Neural cell (in vitro differentiated cells): ENCODE measurements around the gene SPARCL1. TPM values are rescaled to one million over a fixed set of nuclear protein-coding genes. Genes with fewer than 3 reads are reported as not detected.

Experiments used
- H2AFZ ChIP-seq: fragments of 200-600, 300-800 bp; sonication (generic), shearing (Covaris generic); 2 replicates; pipeline ENCODE4 v1.6.0; 2014; ENCODE audit warnings: low read depth, mild to moderate bottlenecking, antibody characterized with exemption, low read length, moderate library complexity
- H3F3A ChIP-seq: fragments of 200-600 bp; shearing (Covaris generic); 2 replicates; pipeline ENCODE4 v1.6.1; 2016; ENCODE audit warnings: mild to moderate bottlenecking, moderate library complexity, mixed read lengths, antibody characterized with exemption, low read length; ENCODE audit not compliant: insufficient read depth, poor library complexity, severe bottlenecking
- H3K27ac ChIP-seq: fragments of 200-600, 300-800 bp; sonication (generic), shearing (Covaris generic); 2 replicates; pipeline ENCODE4 v1.5.1; 2014; ENCODE audit warnings: mild to moderate bottlenecking, low read length, moderate library complexity
- H3K27me3 ChIP-seq: fragments of 300-800, 200-600 bp; sonication (generic), shearing (Covaris generic); 2 replicates; pipeline ENCODE4 v1.6.0; 2014; ENCODE audit warnings: mild to moderate bottlenecking, low read depth, low read length, moderate library complexity; ENCODE audit not compliant: insufficient read depth
- H3K36me3 ChIP-seq: fragments of 300-800, 200-600 bp; sonication (generic), shearing (Covaris generic); 2 replicates; pipeline ENCODE4 v1.5.1; 2014; ENCODE audit warnings: mild to moderate bottlenecking, antibody characterized with exemption, low read length, moderate library complexity; ENCODE audit not compliant: insufficient read depth
- H3K4me2 ChIP-seq: fragments of 300-800, 200-600 bp; sonication (generic), shearing (Covaris generic); 2 replicates; pipeline ENCODE4 v1.6.0; 2014; ENCODE audit warnings: mild to moderate bottlenecking, low read length
- H3K4me3 ChIP-seq: fragments of 300-800, 200-600 bp; sonication (generic), shearing (Covaris generic); 2 replicates; pipeline ENCODE4 v1.5.1; 2014; ENCODE audit warnings: mild to moderate bottlenecking, low read length, moderate library complexity
- H3K79me2 ChIP-seq: fragments of 200-600 bp; shearing (Covaris generic); replicated peaks from 2 replicates; pipeline ENCODE4 v1.6.0; 2014; ENCODE audit warnings: mild to moderate bottlenecking, low read length, moderate library complexity; ENCODE audit not compliant: insufficient read depth
- H3K9ac ChIP-seq: fragments of 300-800, 200-600 bp; sonication (generic), shearing (Covaris generic); 2 replicates; pipeline ENCODE4 v1.6.1; 2016; ENCODE audit warnings: mild to moderate bottlenecking, low read length, mixed read lengths
- H3K9me2 ChIP-seq: fragments of 200-600 bp; shearing (Covaris generic); 2 replicates; pipeline ENCODE4 v1.6.1; 2016; ENCODE audit warnings: mild to moderate bottlenecking, low read length, mixed read lengths; ENCODE audit not compliant: insufficient read depth
- H3K9me3 ChIP-seq: fragments of 200-600, 300-800 bp; sonication (generic), shearing (Covaris generic); 2 replicates; pipeline ENCODE4 v1.6.1; 2016; ENCODE audit warnings: mild to moderate bottlenecking, mixed run types, low read length, moderate library complexity, mixed read lengths
- H4K20me1 ChIP-seq: fragments of 200-600 bp; shearing (Covaris generic); 2 replicates; pipeline ENCODE4 v1.6.1; 2016; ENCODE audit warnings: mild to moderate bottlenecking, mixed run types; ENCODE audit not compliant: insufficient read depth
- EP300 ChIP-seq: fragments of 450-650 bp; conservative IDR thresholded peaks from 2 replicates; pipeline ENCODE4 v1.6.1; 2014; ENCODE audit warnings: antibody characterized with exemption, mild to moderate bottlenecking, moderate library complexity; ENCODE audit not compliant: poor library complexity, severe bottlenecking
- EZH2 ChIP-seq: fragments of 200-600, 300-800 bp; shearing (Covaris generic), sonication (generic); IDR thresholded peaks from 2 replicates; pipeline ENCODE4 v1.6.1; 2014; ENCODE audit warnings: antibody characterized with exemption, low read length, borderline replicate concordance, mild to moderate bottlenecking; ENCODE audit not compliant: insufficient read depth, poor library complexity, severe bottlenecking
- MXI1 ChIP-seq: fragments of 450-650 bp; conservative IDR thresholded peaks from 2 replicates; pipeline ENCODE4 v1.6.1; 2014; ENCODE audit warnings: antibody characterized with exemption, mild to moderate bottlenecking; ENCODE audit not compliant: poor library complexity, severe bottlenecking
- POLR2AphosphoS5 ChIP-seq: IDR thresholded peaks from 2 replicates; pipeline ENCODE4 v1.6.1; 2012
- RAD21 ChIP-seq: fragments of 450-650 bp; conservative IDR thresholded peaks from 2 replicates; pipeline ENCODE4 v1.6.1; 2014; ENCODE audit warnings: antibody characterized with exemption, mild to moderate bottlenecking, moderate library complexity
- SMC3 ChIP-seq: fragments of 450-650 bp; conservative IDR thresholded peaks from 2 replicates; pipeline ENCODE4 v1.6.1; 2014; ENCODE audit warnings: antibody characterized with exemption, mild to moderate bottlenecking, moderate library complexity; ENCODE audit not compliant: poor library complexity
- TAF1 ChIP-seq: IDR thresholded peaks from 2 replicates; pipeline ENCODE4 v1.6.1; 2012; ENCODE audit warnings: low read depth
- polyA plus RNA-seq: library from polyadenylated mRNA; depleted of rRNA; stranded (reverse); fragments of >200 nt; gene quantifications from 2 replicates; pipeline ENCODE4 v1.2.3, GENCODE V29; 2014
- TF ChIP-seq, protein P1 (sequence below): IDR thresholded peaks from 2 replicates; pipeline ENCODE4 v1.6.1; 2012; ENCODE audit warnings: borderline replicate concordance
- TF ChIP-seq, protein P2 (sequence below): fragments of 450-650 bp; IDR thresholded peaks from 2 replicates; pipeline ENCODE4 v1.5.1; 2014; ENCODE audit warnings: antibody characterized with exemption, mild to moderate bottlenecking, moderate library complexity; ENCODE audit not compliant: poor library complexity, severe bottlenecking

The SPARCL1 gene
- polyA plus RNA-seq, 1 donor from 2014 or later = 0.89 TPM

DNA sequence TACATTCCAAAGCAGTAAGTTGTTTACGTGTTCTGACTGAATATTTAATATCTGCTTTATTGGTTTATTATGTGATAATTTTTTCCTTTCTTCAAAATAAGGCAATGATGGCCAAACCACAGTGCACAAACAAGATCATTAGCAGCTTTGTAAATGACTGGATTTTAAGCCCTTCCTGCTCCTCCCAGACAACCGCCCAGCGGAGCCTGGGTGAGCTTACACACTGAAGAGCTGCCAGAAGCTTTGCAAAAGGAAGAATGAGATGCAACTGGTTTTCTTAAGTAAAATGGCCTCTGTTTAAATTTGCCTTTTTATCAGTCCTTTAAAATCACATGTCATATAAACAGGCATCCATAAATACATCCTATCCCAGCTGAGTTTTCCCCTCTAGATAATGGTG lies 52.2 kb downstream of the SPARCL1 start:
- Histone ChIP-seq H3K79me2 (no peaks in the 10 kb centered on the region), H3K9me3 (no peaks in the 10 kb centered on the region), H3F3A (no peaks in the 10 kb centered on the region), H3K9me2 (no peaks in the 10 kb centered on the region), H3K4me3 (no peak overlapping the region), H3K27me3 (no peaks in the 10 kb centered on the region), H3K9ac (no peak overlapping the region), H4K20me1 (no peaks in the 10 kb centered on the region), H3K27ac (no peak overlapping the region), H3K36me3 (no peaks in the 10 kb centered on the region), H3K4me2 (no peak overlapping the region), H2AFZ (no peak overlapping the region)
- no peak for TF ChIP-seq EP300
- no peak for TF ChIP-seq RAD21
- TF ChIP-seq, protein P1, sequence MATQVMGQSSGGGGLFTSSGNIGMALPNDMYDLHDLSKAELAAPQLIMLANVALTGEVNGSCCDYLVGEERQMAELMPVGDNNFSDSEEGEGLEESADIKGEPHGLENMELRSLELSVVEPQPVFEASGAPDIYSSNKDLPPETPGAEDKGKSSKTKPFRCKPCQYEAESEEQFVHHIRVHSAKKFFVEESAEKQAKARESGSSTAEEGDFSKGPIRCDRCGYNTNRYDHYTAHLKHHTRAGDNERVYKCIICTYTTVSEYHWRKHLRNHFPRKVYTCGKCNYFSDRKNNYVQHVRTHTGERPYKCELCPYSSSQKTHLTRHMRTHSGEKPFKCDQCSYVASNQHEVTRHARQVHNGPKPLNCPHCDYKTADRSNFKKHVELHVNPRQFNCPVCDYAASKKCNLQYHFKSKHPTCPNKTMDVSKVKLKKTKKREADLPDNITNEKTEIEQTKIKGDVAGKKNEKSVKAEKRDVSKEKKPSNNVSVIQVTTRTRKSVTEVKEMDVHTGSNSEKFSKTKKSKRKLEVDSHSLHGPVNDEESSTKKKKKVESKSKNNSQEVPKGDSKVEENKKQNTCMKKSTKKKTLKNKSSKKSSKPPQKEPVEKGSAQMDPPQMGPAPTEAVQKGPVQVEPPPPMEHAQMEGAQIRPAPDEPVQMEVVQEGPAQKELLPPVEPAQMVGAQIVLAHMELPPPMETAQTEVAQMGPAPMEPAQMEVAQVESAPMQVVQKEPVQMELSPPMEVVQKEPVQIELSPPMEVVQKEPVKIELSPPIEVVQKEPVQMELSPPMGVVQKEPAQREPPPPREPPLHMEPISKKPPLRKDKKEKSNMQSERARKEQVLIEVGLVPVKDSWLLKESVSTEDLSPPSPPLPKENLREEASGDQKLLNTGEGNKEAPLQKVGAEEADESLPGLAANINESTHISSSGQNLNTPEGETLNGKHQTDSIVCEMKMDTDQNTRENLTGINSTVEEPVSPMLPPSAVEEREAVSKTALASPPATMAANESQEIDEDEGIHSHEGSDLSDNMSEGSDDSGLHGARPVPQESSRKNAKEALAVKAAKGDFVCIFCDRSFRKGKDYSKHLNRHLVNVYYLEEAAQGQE = no peak
- TF ChIP-seq TAF1 = no peak
- TF ChIP-seq SMC3 = no peak
- TF ChIP-seq, protein P2, sequence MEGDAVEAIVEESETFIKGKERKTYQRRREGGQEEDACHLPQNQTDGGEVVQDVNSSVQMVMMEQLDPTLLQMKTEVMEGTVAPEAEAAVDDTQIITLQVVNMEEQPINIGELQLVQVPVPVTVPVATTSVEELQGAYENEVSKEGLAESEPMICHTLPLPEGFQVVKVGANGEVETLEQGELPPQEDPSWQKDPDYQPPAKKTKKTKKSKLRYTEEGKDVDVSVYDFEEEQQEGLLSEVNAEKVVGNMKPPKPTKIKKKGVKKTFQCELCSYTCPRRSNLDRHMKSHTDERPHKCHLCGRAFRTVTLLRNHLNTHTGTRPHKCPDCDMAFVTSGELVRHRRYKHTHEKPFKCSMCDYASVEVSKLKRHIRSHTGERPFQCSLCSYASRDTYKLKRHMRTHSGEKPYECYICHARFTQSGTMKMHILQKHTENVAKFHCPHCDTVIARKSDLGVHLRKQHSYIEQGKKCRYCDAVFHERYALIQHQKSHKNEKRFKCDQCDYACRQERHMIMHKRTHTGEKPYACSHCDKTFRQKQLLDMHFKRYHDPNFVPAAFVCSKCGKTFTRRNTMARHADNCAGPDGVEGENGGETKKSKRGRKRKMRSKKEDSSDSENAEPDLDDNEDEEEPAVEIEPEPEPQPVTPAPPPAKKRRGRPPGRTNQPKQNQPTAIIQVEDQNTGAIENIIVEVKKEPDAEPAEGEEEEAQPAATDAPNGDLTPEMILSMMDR = no peak
- TF ChIP-seq POLR2AphosphoS5 = no peak
- TF ChIP-seq MXI1 = no peak
- no peak for TF ChIP-seq EZH2

DNA sequence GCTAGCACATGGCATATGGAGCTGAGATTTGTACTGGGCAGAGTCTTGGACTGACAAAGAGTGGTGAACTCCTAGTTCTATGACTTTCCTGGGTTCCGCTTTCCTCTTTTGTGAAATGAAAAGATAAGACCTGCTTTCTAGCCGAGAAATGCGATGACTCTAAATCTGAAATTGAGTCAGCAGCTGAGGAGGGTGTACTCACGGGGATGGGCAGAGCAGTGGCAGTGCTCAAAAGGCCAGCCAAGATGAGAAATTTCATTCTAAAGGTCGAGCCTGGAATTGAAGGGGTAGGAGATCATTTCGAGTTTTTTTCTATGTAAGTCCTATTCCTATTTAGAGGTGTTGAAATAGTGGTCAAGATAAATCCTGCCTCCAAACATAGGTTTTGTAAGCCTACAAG lies 59.8 kb downstream of the SPARCL1 start:
- Histone ChIP-seq H3K79me2 (no peaks in the 10 kb centered on the region), H4K20me1 (no peaks in the 10 kb centered on the region), H3K36me3 (no peaks in the 10 kb centered on the region), H3K27ac (no peak overlapping the region), H3F3A (no peaks in the 10 kb centered on the region), H3K9ac (no peak overlapping the region), H3K27me3 (no peaks in the 10 kb centered on the region), H3K4me2 (no peak overlapping the region), H2AFZ (no peak overlapping the region), H3K4me3 (no peak overlapping the region), H3K9me2 (no peaks in the 10 kb centered on the region), H3K9me3 (no peaks in the 10 kb centered on the region)
- TF ChIP-seq EZH2 (no peak), SMC3 (no peak), EP300 (no peak), TAF1 (no peak), RAD21 (no peak), POLR2AphosphoS5 (no peak), MXI1 (no peak)
- TF ChIP-seq, protein P1 = no peak
